Panc1 (cell line): ENCODE data around the gene KLK8.

Experiments used
- CTCF ChIP-seq: fragments of 450-650 bp; IDR thresholded peaks from 2 replicates; pipeline ENCODE4 v1.5.1; 2017; ENCODE audit warnings: mild to moderate bottlenecking
- POLR2AphosphoS5 ChIP-seq: IDR thresholded peaks from 2 replicates; pipeline ENCODE4 v1.6.1; 2012; ENCODE audit warnings: mild to moderate bottlenecking, low read depth, low read length, moderate library complexity
- REST ChIP-seq, 2 experiments: IDR thresholded peaks; 2 replicates each; pipeline ENCODE4 v1.6.1; 2011 to 2012; ENCODE audit warnings: low read depth in 2 of 2, control low read depth in 1 of 2, low read length in 1 of 2, mild to moderate bottlenecking in 1 of 2, moderate library complexity in 1 of 2; ENCODE audit not compliant: insufficient read depth in 1 of 2

DNA sequence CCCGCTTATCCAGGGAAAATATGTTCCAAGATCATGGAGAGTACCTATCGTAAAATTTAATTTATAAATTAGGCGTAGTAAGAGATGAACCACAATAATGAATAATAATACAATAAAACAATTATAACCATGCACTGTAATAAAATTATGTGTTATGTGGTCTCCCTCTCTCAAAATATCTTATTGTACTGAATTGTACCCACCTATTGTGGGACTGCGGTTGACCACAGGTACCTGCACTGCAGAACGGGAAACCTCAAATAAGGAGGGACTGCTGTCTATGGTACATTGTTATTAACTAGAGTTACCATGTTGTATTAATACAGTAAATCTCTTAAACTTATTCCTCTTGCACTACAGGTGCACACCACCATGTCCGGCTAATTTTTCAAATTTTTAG lies 38.7 kb upstream of the KLK8 start:
- TF ChIP-seq REST (IDR thresholded peaks at IDR 0.05; ENCODE audit: insufficient read depth in 1 of 2, low read depth in 2 of 2, low read length in 1 of 2) (no peak), CTCF (no peak), POLR2AphosphoS5 (no peak)
